Measurements from ENCODE around the gene RAD9A.
A peak's percentile ranks its signal among the peaks of the same experiment; 100 is the strongest.

RAD9A gene

GRCh38 chr11:67373648-67374570 is 17.9 kb upstream of the RAD9A start:
- peak overlapping the region; percentile 73 for H3K9ac ChIP-seq
- peak overlapping the region; percentile 99 for H3K4me2 ChIP-seq
- H3K9me3 ChIP-seq: no peaks in the 10 kb centered on the region
- H3K4me1 ChIP-seq: peaks cover 80% of the 10 kb centered on the region
- peaks cover 42% of the 10 kb centered on the region for H4K20me1 ChIP-seq
- TF ChIP-seq Cebpa-rat (IDR thresholded peaks at IDR 0.05): no peak
- H3K27ac ChIP-seq: no peak overlapping the region
- H3K36me3 ChIP-seq: no peaks in the 10 kb centered on the region
- H3K4me3 ChIP-seq: peak overlapping the region; percentile 74
- peaks cover 80% of the 10 kb centered on the region for H3K27me3 ChIP-seq

GRCh38 chr11:67374571-67375281 is 17.1 kb upstream of the RAD9A start:
- Histone ChIP-seq H3K4me2 (peak overlapping the region; percentile 99), H3K9me3 (no peaks in the 10 kb centered on the region), H3K9ac (no peak overlapping the region; the same call in 1 of the 2 replicates), H3K27me3 (peaks cover 76% of the 10 kb centered on the region), H4K20me1 (peaks cover 35% of the 10 kb centered on the region), H3K36me3 (no peaks in the 10 kb centered on the region), H3K4me3 (peak overlapping the region; percentile 74; the same call in 1 of the 2 replicates), H3K4me1 (peaks cover 80% of the 10 kb centered on the region), H3K27ac (no peak overlapping the region)
- TF ChIP-seq Cebpa-rat (IDR thresholded peaks at IDR 0.05): no peak

GRCh38 chr11:67375320-67376055 is 16.3 kb upstream of the RAD9A start:
- Histone ChIP-seq H3K4me3 (no peak overlapping the region), H3K4me1 (peaks cover 75% of the 10 kb centered on the region), H3K36me3 (no peaks in the 10 kb centered on the region), H3K9me3 (no peaks in the 10 kb centered on the region), H3K9ac (no peak overlapping the region), H3K4me2 (peak overlapping the region; percentile 26; the same call in 1 of the 2 replicates), H3K27me3 (peaks cover 73% of the 10 kb centered on the region), H4K20me1 (peaks cover 31% of the 10 kb centered on the region), H3K27ac (no peak overlapping the region)
- TF ChIP-seq Cebpa-rat (IDR thresholded peaks at IDR 0.05): no peak

GRCh38 chr11:67376063-67376820 is 15.5 kb upstream of the RAD9A start:
- Histone ChIP-seq H3K4me2 (peak overlapping the region; percentile 26; the same call in 1 of the 2 replicates), H3K36me3 (no peaks in the 10 kb centered on the region), H3K4me3 (no peak overlapping the region), H4K20me1 (peaks cover 23% of the 10 kb centered on the region), H3K27me3 (peaks cover 66% of the 10 kb centered on the region), H3K9ac (no peak overlapping the region), H3K27ac (no peak overlapping the region), H3K4me1 (peaks cover 75% of the 10 kb centered on the region), H3K9me3 (no peaks in the 10 kb centered on the region)
- no peak for TF ChIP-seq Cebpa-rat (IDR thresholded peaks at IDR 0.05)

GRCh38 chr11:67376873-67377808 is 14.6 kb upstream of the RAD9A start:
- H3K36me3 ChIP-seq: no peaks in the 10 kb centered on the region
- H3K4me3 ChIP-seq: no peak overlapping the region
- H3K9me3 ChIP-seq: no peaks in the 10 kb centered on the region
- no peak for TF ChIP-seq Cebpa-rat (IDR thresholded peaks at IDR 0.05)
- H3K27ac ChIP-seq: no peak overlapping the region
- H4K20me1 ChIP-seq: peaks cover 14% of the 10 kb centered on the region
- H3K9ac ChIP-seq: no peak overlapping the region
- peaks cover 75% of the 10 kb centered on the region for H3K4me1 ChIP-seq
- H3K4me2 ChIP-seq: peak overlapping the region; percentile 36
- peaks cover 57% of the 10 kb centered on the region for H3K27me3 ChIP-seq

GRCh38 chr11:67378544-67378943 is 13.2 kb upstream of the RAD9A start:
- no peak overlapping the region for H3K27ac ChIP-seq
- peaks cover 72% of the 10 kb centered on the region for H3K4me1 ChIP-seq
- H3K9ac ChIP-seq: no peak overlapping the region
- H3K27me3 ChIP-seq: peaks cover 44% of the 10 kb centered on the region
- H3K36me3 ChIP-seq: no peaks in the 10 kb centered on the region
- TF ChIP-seq Cebpa-rat (IDR thresholded peaks at IDR 0.05): no peak
- H3K9me3 ChIP-seq: no peaks in the 10 kb centered on the region
- peaks cover 13% of the 10 kb centered on the region for H4K20me1 ChIP-seq
- H3K4me3 ChIP-seq: no peak overlapping the region
- peak overlapping the region; percentile 32 for H3K4me2 ChIP-seq

GRCh38 chr11:67379061-67380058 is 12.4 kb upstream of the RAD9A start:
- Histone ChIP-seq H3K27me3 (peaks cover 36% of the 10 kb centered on the region), H3K4me2 (peak overlapping the region; percentile 32), H3K9ac (no peak overlapping the region), H3K9me3 (no peaks in the 10 kb centered on the region), H4K20me1 (peaks cover 5% of the 10 kb centered on the region), H3K27ac (no peak overlapping the region), H3K4me1 (peaks cover 64% of the 10 kb centered on the region), H3K4me3 (no peak overlapping the region), H3K36me3 (no peaks in the 10 kb centered on the region)
- TF ChIP-seq Cebpa-rat (IDR thresholded peaks at IDR 0.05): no peak

All from BLaER1 (cell line).